ENCODE measurements around the gene SLC8A1. TPM values are rescaled to one million over a fixed set of nuclear protein-coding genes. Genes with fewer than 3 reads are reported as not detected.

The SLC8A1 gene
- total RNA-seq, 2 donors from 2014 or later, result 4.7 to 6.3 TPM

DNA sequence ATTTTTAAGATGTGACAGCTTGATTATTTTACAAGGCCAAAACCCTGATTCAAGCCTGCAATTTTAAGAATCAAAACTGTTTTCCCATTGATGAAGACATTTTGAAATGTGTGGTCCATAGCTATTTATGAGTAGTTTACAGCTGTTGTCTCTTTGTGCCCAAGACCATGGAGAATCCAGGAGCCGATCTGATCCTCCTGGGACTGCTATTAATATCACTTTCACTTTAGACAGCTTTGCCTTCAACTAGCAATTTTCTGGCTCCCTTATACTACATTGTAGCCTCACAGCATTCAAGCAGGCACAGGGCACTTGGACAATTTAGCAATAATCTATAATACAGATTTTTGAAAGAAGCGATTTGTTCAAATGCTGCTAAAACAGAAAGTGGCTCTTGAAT is 172.9 kb downstream of the SLC8A1 start:
- no peak overlapping the region for H3K27ac Mint-ChIP-seq
- no peak for DNase-seq
- H3K9ac ChIP-seq (ENCODE audit: extremely low read depth, low read length, poor library complexity, severe bottlenecking), result no peak overlapping the region
- H3K36me3 Mint-ChIP-seq (ENCODE audit: low read depth), result no peaks in the 10 kb centered on the region
- H3K9me3 ChIP-seq (ENCODE audit: control insufficient read depth, low read length), result no peaks in the 10 kb centered on the region
- H3K4me1 Mint-ChIP-seq, result peaks cover 27% of the 10 kb centered on the region
- H3K27me3 ChIP-seq (ENCODE audit: control insufficient read depth, insufficient read depth, low read length, poor library complexity, severe bottlenecking), result no peaks in the 10 kb centered on the region
- H3K4me1 ChIP-seq (ENCODE audit: control insufficient read depth, insufficient read depth, low read length), result peaks cover 11% of the 10 kb centered on the region
- no peak overlapping the region for H3K4me3 Mint-ChIP-seq
- no peaks in the 10 kb centered on the region for H3K9me3 Mint-ChIP-seq
- no peaks in the 10 kb centered on the region for H3K27me3 Mint-ChIP-seq (ENCODE audit: insufficient read depth)
- no peak overlapping the region for H3K4me3 ChIP-seq (ENCODE audit: low read length)
- H3K36me3 ChIP-seq (ENCODE audit: control insufficient read depth, insufficient read depth, low read length), result no peaks in the 10 kb centered on the region
- TF ChIP-seq, protein P1, sequence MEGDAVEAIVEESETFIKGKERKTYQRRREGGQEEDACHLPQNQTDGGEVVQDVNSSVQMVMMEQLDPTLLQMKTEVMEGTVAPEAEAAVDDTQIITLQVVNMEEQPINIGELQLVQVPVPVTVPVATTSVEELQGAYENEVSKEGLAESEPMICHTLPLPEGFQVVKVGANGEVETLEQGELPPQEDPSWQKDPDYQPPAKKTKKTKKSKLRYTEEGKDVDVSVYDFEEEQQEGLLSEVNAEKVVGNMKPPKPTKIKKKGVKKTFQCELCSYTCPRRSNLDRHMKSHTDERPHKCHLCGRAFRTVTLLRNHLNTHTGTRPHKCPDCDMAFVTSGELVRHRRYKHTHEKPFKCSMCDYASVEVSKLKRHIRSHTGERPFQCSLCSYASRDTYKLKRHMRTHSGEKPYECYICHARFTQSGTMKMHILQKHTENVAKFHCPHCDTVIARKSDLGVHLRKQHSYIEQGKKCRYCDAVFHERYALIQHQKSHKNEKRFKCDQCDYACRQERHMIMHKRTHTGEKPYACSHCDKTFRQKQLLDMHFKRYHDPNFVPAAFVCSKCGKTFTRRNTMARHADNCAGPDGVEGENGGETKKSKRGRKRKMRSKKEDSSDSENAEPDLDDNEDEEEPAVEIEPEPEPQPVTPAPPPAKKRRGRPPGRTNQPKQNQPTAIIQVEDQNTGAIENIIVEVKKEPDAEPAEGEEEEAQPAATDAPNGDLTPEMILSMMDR (conservative IDR thresholded peaks at IDR 0.05), result no peak
- H3K27ac ChIP-seq (ENCODE audit: low read depth, low read length), result no peak overlapping the region
- 94 to 100% methylated on average over 1 to 2 of the region's 2 CpGs for WGBS, 2 experiments (ENCODE audit: insufficient coverage in 1 of 2, insufficient read length in 1 of 2)

DNA sequence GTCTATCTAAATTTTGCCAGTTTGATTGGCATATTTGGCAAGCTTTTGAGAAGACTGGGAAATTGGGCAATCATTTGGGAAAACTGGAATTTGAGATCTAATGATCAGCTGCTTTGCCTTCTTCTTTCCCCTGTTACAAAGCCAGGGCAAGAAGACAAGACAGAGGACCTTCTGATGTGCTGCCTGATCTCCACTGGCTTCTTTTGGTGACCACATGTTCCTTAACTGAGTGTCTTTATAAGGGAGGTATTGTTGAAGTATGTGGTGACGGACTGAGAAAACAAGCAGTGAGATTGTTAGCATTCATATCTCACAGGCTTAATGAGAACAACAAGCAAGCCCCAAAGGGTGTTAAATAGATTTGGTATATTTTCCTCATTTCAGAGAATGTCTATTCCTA is 175.8 kb downstream of the SLC8A1 start:
- H3K4me1 Mint-ChIP-seq, result peaks cover 28% of the 10 kb centered on the region
- no peak overlapping the region for H3K4me3 Mint-ChIP-seq
- no peak overlapping the region for H3K9ac ChIP-seq (ENCODE audit: extremely low read depth, low read length, poor library complexity, severe bottlenecking)
- H3K27ac ChIP-seq (ENCODE audit: low read depth, low read length), result no peak overlapping the region
- H3K4me3 ChIP-seq (ENCODE audit: low read length), result no peak overlapping the region
- peaks cover 11% of the 10 kb centered on the region for H3K4me1 ChIP-seq (ENCODE audit: control insufficient read depth, insufficient read depth, low read length)
- H3K36me3 Mint-ChIP-seq (ENCODE audit: low read depth), result no peaks in the 10 kb centered on the region
- H3K27me3 ChIP-seq (ENCODE audit: control insufficient read depth, insufficient read depth, low read length, poor library complexity, severe bottlenecking), result no peaks in the 10 kb centered on the region
- no peaks in the 10 kb centered on the region for H3K27me3 Mint-ChIP-seq (ENCODE audit: insufficient read depth)
- no peaks in the 10 kb centered on the region for H3K9me3 ChIP-seq (ENCODE audit: control insufficient read depth, low read length)
- H3K9me3 Mint-ChIP-seq, result no peaks in the 10 kb centered on the region
- no peak overlapping the region for H3K27ac Mint-ChIP-seq
- no peak for DNase-seq
- no peaks in the 10 kb centered on the region for H3K36me3 ChIP-seq (ENCODE audit: control insufficient read depth, insufficient read depth, low read length)
- 83 to 92% methylated on average over 1 of the region's 1 CpG for WGBS, 2 experiments (ENCODE audit: insufficient coverage in 1 of 2, insufficient read length in 1 of 2)
- TF ChIP-seq, protein P1 (conservative IDR thresholded peaks at IDR 0.05), result no peak

DNA sequence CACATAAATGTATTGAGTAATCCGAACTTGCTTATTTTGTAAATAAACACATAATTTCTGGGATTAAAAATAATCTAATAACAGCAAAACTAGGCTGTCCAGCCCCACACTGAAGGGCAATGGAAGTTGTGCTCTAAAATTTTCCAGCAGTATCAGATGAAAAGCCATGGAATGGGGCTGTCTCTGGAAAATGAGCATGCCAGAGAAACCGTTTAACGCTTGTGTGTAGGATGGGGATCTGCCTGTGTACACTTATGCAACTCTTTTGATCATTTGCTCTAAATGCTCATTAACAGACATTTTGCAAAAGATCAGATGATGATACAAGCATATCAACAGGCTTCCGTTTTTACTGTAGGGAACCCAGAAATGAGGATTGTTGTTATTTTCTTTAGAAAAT is 177.6 kb downstream of the SLC8A1 start:
- H3K4me1 ChIP-seq (ENCODE audit: control insufficient read depth, insufficient read depth, low read length), result peaks cover 11% of the 10 kb centered on the region
- no peaks in the 10 kb centered on the region for H3K27me3 ChIP-seq (ENCODE audit: control insufficient read depth, insufficient read depth, low read length, poor library complexity, severe bottlenecking)
- TF ChIP-seq, protein P1 (conservative IDR thresholded peaks at IDR 0.05), result no peak
- no peaks in the 10 kb centered on the region for H3K9me3 Mint-ChIP-seq
- H3K36me3 Mint-ChIP-seq (ENCODE audit: low read depth), result no peaks in the 10 kb centered on the region
- H3K4me3 Mint-ChIP-seq, result no peak overlapping the region
- H3K4me3 ChIP-seq (ENCODE audit: low read length), result no peak overlapping the region
- no peak for DNase-seq
- no peak overlapping the region for H3K9ac ChIP-seq (ENCODE audit: extremely low read depth, low read length, poor library complexity, severe bottlenecking)
- no peaks in the 10 kb centered on the region for H3K27me3 Mint-ChIP-seq (ENCODE audit: insufficient read depth)
- H3K4me1 Mint-ChIP-seq, result peaks cover 35% of the 10 kb centered on the region
- no peak overlapping the region for H3K27ac ChIP-seq (ENCODE audit: low read depth, low read length)
- H3K27ac Mint-ChIP-seq, result no peak overlapping the region
- H3K36me3 ChIP-seq (ENCODE audit: control insufficient read depth, insufficient read depth, low read length), result no peaks in the 10 kb centered on the region
- H3K9me3 ChIP-seq (ENCODE audit: control insufficient read depth, low read length), result no peaks in the 10 kb centered on the region
- 95% methylated on average over 3 of the region's 4 CpGs; no CpG with 5 or more reads in 1 of the 2 experiments for WGBS, 2 experiments (ENCODE audit: insufficient coverage in 1 of 2, insufficient read length in 1 of 2)
